HG03139 (cell line): ENCODE measurements around the gene ZFHX2.
A peak's percentile ranks its signal among the peaks of the same experiment; 100 is the strongest.
"Not testable (repeated sequence)": the region's sequence is repeated elsewhere in the genome, so short reads cannot be mapped to it uniquely, and the experiment has no call there.

ENCODE experiments used
- ATAC-seq: cut with Tn5 transposase; IDR thresholded peaks from one replicate; pipeline ENCODE4 v1.9.1; 2021; ENCODE audit not compliant: unreplicated experiment

The ZFHX2 gene

DNA sequence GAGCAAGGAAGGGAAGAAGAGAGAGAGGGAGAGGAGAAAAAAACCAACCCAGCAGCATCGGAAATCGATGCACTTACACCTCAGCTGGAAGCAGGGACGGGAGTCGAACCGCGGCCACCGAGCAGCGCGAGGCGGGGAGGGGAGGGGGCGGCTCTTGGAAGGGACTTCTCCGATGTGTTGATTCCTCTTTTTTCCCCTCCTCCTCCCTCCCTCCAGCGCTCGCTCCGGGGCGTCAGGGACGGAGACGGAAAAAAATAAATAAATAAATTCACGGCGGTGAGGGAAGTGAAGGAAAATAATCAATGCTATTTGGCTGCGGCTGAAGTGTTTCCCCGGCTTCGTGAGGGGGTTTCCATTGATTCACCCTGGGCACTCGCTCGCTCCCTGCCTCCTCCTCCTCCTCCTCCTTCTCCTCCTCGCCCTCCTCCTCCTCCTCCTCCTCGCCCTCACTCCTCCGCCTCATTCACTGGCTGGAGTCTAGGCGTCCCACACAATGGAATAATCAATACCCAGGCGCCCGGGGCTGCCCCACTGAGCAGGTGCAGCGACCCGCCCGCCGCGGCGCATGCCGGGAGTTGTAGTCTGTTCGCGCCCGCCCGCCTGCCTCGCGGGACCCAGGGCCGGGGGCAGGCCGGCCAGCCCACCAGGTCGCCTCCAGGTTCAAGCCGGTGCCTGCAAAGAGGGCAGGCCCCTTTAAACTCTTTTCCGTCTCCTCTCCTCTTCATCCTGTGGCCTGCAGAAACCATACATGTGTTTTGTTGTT is at the start of gene ZFHX2:
Gene ZFHX2 (minus strand): TSS at position 500 of the 763 bp plus-strand sequence. CDS start 16,440 bp downstream, outside the sequence.
- peak; percentile 40 for ATAC-seq

DNA sequence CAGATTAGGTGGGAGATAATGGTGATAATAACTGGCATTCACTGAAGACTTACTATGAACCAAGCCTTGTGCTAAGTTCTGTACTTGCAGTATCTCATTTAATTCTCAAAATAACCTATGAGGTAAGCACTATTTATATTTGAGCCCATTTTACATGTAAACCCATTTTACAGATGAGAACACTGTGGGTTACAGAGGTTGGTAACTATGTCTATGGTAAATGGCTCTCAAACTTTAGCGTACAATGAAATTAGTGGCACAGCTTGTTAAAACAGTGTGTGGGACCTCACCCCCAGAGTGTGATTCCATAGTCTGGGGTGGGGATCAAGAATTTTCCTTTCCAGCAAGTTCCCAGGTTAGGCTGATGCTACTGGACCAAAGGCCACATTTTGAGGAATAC is 49.2 kb upstream of the ZFHX2 start:
- no peak for ATAC-seq

DNA sequence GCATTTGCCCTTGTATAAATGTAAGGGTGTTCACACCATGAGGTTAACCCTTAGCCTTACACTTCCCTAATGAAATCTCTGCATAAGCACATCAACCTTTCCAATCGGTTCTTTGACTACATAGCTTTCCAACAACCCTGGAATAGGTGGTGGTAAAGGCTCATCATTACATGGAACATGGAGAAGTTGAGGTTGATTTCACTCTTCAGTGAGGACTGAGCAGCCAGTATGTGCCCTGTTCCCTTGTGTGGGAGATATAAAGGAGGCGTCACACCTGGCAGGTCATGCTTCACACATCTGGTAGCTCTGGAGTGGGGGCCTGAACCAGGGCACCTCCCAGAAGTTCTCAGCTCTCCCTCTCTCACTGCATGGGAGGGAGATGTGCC is 48.8 kb upstream of the ZFHX2 start:
- no peak for ATAC-seq

DNA sequence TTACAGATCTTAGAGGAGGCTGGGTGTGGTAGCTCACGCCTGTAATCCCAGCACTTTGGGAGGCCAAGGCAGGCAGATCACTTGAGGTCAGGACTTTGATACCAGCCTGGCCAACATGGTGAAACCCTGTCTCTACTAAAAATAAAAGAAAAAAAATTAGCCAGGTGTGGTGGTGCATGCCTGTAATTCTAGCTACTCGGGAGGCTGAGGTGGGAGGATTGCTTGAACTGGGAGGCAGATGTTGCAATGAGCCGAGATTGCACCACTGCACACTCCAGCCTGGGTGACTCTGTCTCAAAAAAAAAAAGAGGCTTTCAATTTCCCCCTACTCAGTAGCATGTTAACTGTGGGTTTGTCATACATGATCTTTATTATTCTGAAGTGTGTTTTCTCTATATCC is 42.6 kb upstream of the ZFHX2 start:
- ATAC-seq = not testable (repeated sequence)

DNA sequence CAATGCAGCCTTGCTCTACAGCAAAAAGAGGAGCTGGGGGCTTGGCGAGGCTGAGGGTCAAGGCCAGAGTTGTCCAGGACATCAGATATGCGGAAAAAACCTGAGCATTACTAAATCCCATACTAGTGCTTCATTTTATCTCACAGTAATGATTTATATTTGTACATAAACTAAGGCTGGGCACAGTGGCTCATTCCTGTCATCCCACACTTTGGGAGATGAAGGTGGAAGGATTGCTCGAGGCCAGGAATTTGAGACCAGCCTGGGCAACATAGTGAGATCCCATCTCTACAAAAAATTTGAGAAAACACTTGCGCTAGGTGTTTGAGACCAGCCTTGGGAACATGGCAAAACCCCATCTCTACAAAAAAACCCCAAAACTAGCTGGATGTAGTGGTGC is 38.6 kb upstream of the ZFHX2 start:
- no peak for ATAC-seq

DNA sequence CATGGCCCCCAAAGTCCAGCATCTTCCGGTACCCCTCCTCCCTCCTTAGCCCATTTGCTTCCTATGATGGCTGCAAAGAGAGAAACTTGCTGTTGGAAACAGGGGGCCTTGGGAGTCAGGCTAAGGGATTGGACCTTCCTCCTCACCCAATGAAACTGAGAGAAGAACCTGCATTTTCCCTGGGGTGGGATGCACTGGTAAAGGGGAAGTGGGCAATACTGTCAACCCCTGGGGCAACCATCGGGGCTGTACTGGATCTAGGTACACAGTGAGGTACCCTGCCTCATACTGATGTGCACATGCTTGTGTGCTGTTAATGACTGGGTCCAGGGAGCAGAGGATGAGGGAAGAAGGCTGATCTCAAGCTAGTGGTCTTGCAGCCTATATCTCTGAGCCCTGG is 38.0 kb upstream of the ZFHX2 start:
- no peak for ATAC-seq

DNA sequence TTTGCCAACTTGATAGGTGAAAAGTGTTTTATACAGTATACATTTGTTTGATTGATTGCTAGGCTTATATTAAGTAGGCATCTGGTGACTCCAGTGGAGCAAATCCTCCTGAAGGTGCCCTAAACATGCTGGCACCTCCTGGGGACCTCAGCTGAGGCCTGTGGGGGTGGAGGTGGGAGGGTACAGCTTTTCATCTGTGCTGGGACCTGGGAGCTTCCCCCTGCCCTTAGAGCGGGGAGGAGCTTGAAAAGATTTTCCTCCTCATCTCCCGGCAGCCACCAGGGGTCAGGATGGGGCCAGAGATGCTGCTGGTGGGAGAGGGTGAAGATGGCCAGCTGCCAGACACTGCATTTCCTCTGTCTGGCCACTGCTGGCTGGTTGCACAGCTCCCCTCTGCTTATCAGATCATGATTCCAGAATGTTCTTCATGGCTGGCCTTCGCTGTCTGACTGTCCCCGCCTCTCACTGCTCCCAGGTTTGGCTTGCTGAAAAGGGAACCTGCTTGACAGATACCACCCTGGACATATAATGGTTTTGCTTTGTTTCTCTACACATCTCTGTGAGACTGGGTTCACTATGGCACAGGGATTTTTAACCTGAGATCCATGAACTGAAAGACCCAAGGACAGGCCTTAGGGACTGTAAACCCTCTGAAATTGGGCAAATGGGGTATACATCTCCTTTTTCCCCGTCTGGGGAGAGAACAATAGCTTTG is 37.5 kb upstream of the ZFHX2 start:
- ATAC-seq = peak; percentile 99

DNA sequence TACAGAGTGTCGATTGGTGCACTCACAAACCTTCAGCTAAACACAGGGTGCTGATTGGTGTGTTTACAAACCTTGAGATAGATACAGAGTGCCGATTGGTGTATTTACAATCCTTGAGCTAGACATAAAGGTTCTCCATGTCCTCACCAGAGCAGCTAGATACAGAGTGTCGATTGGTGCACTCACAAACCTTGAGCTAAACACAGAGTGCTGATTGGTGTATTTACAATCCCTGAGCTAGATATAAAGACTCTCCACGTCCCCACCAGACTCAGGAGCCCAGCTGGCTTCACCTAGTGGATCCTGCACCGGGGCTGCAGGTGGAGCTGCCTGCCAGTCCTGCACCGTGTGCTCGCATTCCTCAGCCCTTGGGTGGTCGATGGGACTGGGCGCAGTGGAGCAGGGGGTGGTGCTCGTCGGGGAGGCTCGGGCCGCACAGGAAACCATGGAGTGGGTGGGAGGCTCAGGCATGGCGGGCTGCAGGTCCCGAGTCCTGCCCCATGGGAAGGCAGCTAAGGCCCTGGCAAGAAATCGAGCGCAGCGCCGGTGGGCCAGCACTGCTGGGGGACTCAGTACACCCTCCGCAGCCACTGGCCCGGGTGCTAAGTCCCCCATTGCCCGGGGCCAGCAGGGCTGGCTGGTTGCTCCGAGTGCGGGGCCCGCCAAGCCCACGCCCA is 33.1 kb upstream of the ZFHX2 start:
- not testable (repeated sequence) for ATAC-seq

DNA sequence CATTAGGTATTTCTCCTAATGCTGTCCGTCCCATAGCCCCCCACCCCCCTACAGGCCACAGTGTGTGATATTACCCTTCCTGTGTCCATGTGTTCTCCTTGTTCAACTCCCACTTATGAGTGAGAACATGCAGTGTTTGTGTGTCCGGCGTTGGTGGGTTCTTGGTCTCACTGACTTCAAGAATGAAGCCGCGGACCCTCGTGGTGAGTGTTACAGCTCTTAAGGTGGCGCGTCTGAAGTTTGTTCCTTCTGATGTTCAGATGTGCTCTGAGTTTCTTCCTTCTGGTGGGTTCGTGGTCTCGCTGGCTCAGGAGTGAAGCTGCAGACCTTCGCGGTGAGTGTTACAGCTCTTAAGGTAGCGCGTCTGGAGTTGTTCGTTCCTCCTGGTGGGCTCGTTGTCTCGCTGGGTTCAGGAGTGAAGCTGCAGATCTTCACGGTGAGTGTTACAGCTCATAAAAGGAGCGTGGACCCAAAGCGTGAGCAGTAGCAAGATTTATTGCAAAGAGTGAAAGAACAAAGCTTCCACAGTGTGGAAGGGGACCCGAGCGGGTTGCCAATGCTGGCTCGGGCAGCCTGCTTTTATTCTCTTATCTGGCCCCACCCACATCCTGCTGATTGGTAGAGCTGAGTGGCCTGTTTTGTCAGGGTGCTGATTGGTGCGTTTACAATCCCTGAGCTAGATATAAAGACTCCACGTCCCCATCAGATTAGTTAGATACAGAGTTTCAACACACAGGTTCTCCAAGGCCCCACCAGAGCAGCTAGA is 32.4 kb upstream of the ZFHX2 start:
- not testable (repeated sequence) for ATAC-seq

DNA sequence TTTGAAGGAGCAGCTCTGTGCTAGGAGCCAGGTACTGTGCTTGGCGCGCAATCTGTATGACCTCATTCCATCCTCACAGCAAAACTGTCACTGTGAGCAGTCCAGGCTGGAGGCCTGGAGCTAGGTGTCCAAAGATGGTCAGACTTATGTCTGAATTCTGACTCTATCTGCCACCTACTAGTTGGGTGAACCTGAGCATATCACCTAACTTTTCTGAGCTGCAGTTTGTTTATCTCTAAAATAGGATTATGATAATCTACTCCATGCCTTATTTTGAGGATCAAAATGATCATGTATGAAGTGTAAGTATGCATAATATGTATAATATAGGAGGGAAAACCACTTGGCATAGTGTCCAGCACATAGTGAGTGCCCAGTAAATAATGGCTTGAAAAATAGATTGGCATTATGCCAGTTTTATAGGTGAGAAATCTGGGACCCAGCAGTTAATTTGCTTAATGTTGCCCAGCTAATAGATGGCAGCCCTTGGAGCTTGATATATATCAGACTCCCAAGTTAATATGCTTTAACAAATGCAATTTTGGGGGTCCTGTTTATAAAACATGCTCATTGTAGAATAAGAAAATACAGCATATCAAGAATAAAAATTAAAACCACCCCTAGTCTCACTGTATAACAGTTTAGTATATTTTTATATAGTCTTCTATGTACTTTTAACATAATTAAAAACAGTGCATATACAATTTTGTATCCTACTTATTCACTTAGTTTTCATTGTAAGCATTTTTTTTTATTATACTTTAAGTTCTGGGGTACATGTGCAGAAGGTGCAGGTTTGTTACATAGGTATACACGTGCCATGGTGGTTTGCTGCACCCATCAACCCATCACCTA is 31.6 kb upstream of the ZFHX2 start:
- no peak for ATAC-seq

DNA sequence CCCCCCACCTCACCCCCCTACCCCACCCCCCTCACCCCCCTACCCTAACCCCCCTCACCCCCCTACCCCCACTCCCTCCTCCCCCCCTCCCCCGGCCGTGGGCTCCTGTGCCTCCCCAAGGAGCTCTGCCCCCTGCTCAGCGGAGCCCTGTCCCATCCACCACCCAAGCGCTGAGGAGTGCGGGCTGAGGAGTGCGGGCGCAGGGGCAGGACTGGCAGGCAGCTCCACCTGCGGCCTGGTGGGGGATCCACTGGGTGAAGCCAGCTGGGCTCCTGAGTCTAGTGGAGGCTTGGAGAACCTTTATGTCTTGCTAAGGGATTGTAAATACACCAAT is 29.4 kb upstream of the ZFHX2 start:
- ATAC-seq = no peak

DNA sequence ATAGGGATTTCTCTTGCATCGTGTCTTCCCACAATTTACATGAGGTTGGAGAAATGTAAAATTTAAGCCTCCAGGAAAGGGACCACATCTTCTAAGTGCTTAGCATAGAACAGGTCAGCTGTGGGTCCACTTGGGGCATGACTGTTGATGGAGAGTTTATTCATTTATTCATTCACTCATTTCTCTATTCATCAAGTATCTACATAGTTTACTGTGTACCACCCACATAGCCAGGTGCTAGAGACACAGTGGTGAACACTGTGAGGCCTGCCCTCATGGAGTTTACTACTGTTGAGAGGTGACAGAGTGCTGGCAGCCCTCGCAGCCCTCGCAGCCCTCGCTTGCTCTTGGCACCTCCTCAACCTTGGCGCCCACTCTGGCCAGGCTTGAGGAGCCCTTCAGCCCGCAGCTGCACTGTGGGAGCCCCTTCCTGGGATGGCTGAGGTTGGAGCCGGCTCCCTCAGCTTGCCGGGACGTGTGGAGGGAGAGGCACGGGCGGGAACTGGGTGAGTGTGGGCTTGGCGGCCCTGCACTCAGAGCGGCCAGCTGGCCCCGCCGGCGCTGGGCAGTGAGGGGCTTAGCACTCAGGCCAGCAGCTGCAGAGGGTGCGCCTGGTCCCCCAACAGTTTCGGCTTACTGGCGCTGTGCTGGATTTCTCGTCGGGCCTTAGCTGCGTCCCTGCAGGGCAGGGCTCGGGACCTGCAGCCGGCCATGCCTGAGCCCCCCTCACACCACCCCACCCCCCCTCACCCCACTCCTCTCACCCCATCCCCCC is 28.8 kb upstream of the ZFHX2 start:
- ATAC-seq = no peak

DNA sequence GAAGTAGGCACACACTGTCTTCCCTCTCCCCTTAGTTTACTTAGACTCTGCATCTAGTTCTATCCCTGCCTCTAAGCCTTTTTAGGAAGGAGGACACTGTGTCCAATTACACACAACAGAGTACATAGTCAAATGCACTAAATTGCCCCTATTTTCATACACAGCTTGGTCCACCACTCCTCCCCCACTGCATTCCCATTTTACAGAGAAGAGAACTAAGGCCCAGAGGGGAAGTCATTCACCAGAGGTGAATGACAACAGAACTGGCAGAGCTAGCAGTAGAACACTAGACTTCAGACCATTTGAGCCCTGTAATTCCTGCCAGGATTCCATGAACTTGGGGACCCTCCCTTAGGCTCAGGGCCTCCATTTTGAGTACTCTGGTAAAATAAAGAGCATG is 28.2 kb upstream of the ZFHX2 start:
- ATAC-seq = no peak

DNA sequence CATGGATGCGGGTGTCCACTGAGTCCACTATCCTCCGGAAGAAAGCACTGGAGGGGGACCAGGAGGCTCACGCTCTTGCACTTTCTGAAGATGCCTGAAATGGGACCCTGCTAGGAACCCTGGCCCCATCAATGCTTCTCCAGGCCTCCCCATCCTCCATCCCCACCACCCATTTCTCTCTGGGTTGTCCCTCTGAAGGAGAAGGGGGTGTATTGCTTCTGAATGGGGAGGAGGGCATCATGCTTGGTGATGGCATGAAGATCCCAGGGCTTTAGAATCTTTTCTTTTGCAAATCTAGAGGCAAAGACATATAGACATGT is 27.7 kb upstream of the ZFHX2 start:
- ATAC-seq = no peak

DNA sequence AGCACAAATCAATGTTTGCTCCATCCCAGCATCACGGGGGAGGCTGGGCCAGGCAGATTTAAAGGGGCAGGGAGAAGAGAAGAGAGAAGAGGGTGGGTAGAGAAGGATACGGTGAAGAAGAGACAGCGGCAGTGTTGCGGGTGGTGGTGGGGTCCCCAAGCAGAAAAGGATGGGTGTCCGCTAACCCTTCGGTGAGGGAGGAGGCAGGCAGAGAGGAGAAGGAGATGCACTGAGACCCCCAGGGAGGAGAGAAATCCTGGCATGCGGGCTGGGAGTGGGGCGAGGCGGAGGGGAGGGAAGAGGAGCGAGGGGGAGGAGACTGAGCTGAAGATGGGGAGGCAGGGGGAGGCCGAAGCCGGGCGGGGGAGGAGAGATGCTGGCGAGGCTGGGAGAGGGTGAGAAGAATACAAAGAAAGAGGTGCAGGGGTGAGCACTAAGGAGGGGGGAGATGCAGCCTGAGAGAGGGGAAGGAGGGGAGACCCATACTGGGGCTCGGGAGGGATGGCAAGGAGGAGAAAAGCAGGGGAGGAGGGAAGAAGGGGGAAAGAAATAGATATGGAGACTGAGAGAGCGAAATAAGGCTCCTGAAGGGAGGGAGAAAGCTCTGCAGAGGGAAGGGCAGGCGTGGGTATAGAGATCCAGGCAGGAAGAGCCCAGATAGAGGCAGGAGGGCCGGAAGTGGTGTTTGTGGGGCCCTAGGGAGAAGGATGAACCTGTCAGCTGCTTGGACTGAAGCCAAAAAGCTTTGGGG is 27.2 kb upstream of the ZFHX2 start, which contains the start of gene JPH4:
Gene JPH4 (minus strand): TSS at position 231 of the 751 bp plus-strand sequence. CDS start 1,337 bp downstream, outside the sequence.
- ATAC-seq = no peak

DNA sequence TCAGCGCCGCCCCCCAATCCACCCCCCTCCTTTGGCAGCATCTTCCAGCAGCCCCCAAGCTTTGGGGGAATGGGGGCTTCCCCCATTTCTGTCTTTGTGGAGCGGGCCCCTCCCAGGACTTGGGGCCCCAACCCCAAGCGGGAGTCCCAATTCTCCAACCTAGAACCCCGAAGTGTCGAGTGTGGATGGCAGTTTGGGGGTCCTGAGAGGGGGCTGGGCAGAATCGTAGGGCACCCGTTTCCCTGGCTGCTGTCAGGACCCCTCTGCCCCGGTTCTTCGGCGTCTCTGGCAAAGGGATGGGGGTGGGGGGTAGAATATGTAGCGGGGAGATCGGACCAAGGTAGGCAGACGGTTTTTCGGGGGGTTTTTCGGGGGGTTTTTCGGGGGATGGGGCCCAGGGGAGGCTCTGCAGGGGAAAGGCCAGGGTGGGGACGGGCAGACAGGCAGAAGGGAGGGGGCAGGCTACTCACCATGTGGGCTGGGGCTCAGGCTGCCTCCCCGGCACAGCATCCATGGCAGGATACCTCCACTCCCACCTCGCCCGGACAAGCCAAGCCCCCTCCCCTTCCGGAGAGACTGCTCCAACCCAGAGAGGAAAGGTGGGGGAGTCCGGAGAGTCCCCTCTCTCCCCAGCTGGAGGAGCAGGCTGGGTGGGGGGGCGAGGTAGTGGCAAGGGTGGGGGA is 26.3 kb upstream of the ZFHX2 start:
- ATAC-seq = no peak

DNA sequence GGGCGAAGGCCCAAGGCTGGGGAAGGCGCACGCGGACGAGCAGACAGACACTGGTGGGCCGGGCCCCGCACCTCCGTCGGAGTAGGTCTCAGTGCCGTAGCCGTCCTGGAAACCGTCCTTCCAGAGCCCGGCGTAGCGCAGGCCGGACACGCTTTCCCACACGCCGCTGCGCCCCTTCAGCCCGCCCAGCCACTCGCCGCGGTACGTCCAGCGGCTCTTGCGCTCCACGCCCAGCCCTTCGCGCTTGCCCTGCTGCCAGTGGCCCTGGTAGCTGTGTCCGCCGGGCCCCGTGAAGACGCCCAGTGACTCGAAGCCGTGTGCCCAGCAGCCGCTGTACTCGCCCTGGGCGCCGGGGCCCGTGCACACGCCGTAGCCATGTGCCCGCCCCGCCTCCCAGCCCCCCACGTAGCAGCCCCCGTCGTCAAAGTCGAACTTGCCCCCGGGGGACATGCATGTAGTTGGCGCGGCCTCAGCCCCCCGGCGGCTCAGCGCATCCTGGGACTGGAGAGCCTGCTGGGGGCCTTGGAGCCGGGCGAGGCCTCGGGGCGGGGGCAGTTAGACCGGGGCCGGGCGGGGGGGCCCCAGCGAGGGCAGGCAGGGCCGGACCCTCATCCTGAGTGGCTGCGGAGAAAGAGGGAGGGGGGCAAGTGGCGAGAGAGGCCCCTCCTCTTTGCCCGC is 25.6 kb upstream of the ZFHX2 start:
- no peak for ATAC-seq
